Measurements from ENCODE around the gene ST6GALNAC1. TPM values are rescaled to one million over a fixed set of nuclear protein-coding genes. Genes with fewer than 3 reads are reported as not detected.

Gene ST6GALNAC1
- total and polyA plus RNA-seq, 2 of the 13 experiments (the other 11 are each of a cell fraction or from before 2014, with no cell fraction given): not detected

- TF ChIP-seq ZBTB40 (IDR thresholded peaks at IDR 0.05) (no peak), ZBTB40 (CRISPR knock-in tag; IDR thresholded peaks at IDR 0.05) (peak; percentile 67; the same call in 1 of the 2 replicates), ATF5 (CRISPR knock-in tag; IDR thresholded peaks at IDR 0.05; ENCODE audit: low read depth) (no peak), MIXL1 (CRISPR knock-in tag; IDR thresholded peaks at IDR 0.05) (peak; percentile 95), ARID5B (CRISPR knock-in tag; IDR thresholded peaks at IDR 0.05) (peak; percentile 91), ZNF546 (CRISPR knock-in tag; conservative IDR thresholded peaks at IDR 0.05) (peak; percentile 47; the same call in 1 of the 2 replicates), HDAC6 (IDR thresholded peaks at IDR 0.05; ENCODE audit: low read depth, low read length) (no peak), SNAPC4 (CRISPR knock-in tag; IDR thresholded peaks at IDR 0.05) (no peak), HNRNPL (IDR thresholded peaks at IDR 0.05; ENCODE audit: low read depth, low read length) (no peak)
Observed at GRCh38 chr17:76691379-76692191, 48.0 kb upstream of the ST6GALNAC1 start (continued).

Measured in HepG2 (cell line).